ENCODE measurements around the gene RXFP3. TPM values are rescaled to one million over a fixed set of nuclear protein-coding genes. Genes with fewer than 3 reads are reported as not detected.

Gene RXFP3
- total and polyA plus RNA-seq, 7 donors: not detected

DNA sequence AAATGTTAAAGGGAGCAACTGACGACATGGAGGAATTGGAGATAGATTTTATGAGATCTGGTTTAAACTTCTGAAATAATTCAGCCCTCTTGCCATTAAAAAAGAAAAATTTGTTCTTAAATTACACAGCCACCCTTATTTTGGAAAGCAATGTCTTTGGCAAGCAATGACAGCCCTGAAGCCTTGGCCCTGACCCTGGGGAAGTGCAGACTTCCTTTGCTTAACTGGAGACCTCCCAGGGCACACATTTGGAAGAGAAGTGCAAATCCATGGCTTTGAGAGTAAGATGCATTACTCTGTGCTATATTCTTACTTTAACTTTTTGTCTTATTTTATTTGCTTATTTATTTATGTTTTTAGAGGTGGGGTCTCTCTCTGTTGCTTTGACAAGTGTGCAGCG lies 22.0 kb downstream of the RXFP3 start:
- H3K4me3 ChIP-seq: no peak overlapping the region
- intact Hi-C loops (cut with DNase I): no loop called here
- no peaks in the 10 kb centered on the region for H3K9me3 ChIP-seq
- no peak for ATAC-seq
- peaks cover 0 to 2% (median 0%) of the 10 kb centered on the region in 3 donors for H3K27me3 ChIP-seq (ENCODE audit: insufficient read depth in 3 of 3, low read length in 2 of 3)
- H3K27ac ChIP-seq: no peak overlapping the region
- H3K36me3 ChIP-seq (ENCODE audit: insufficient read depth in 1 of 2, low read depth in 1 of 2): no peaks in the 10 kb centered on the region
- no peak for DNase-seq
- 45 to 63% (median 59%) methylated on average over 2 of the region's 2 CpGs for WGBS, 3 donors
- no peaks in the 10 kb centered on the region for H3K4me1 ChIP-seq
- TF ChIP-seq, protein P1, sequence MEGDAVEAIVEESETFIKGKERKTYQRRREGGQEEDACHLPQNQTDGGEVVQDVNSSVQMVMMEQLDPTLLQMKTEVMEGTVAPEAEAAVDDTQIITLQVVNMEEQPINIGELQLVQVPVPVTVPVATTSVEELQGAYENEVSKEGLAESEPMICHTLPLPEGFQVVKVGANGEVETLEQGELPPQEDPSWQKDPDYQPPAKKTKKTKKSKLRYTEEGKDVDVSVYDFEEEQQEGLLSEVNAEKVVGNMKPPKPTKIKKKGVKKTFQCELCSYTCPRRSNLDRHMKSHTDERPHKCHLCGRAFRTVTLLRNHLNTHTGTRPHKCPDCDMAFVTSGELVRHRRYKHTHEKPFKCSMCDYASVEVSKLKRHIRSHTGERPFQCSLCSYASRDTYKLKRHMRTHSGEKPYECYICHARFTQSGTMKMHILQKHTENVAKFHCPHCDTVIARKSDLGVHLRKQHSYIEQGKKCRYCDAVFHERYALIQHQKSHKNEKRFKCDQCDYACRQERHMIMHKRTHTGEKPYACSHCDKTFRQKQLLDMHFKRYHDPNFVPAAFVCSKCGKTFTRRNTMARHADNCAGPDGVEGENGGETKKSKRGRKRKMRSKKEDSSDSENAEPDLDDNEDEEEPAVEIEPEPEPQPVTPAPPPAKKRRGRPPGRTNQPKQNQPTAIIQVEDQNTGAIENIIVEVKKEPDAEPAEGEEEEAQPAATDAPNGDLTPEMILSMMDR (IDR thresholded peaks at IDR 0.05): no peak

DNA sequence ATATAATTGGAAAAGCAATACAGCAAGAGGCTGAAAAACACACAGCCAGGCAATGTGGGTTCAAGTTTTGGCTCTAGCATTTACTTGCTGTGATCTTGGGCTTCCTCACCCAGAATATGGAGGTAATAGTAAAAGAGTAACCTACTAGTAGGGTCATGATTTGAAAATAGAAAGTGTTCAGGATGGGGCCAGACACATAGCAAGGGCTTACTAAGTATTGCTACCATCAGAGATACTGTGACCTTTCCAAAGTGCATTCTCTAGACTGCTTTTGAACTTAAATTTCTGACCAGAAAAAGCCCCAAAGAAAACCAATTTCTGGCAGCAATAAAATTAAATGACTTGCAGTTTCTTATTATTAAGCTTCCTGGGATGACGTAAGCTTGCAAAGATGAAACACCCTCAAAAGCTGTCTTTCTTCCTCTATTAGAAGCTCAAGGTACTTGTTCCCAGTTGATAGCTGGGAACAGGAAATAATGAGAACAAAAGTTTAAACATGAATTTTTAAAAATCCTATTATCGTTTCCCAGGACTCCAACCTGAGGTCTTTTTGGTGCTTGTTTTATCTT lies 28.0 kb downstream of the RXFP3 start:
- intact Hi-C loops (cut with DNase I): no loop called here
- Histone ChIP-seq H3K4me3 (no peak overlapping the region), H3K27me3 (ENCODE audit: insufficient read depth in 3 of 3, low read length in 2 of 3) (peaks cover 0 to 2% (median 0%) of the 10 kb centered on the region in 3 donors), H3K27ac (no peak overlapping the region), H3K4me1 (no peaks in the 10 kb centered on the region), H3K9me3 (no peaks in the 10 kb centered on the region), H3K36me3 (ENCODE audit: insufficient read depth in 1 of 2, low read depth in 1 of 2) (no peaks in the 10 kb centered on the region)
- ATAC-seq: no peak
- DNase-seq: no peak
- TF ChIP-seq, protein P1 (IDR thresholded peaks at IDR 0.05): no peak
- WGBS, 3 donors: 72 to 80% (median 79%) methylated on average over 2 of the region's 2 CpGs

DNA sequence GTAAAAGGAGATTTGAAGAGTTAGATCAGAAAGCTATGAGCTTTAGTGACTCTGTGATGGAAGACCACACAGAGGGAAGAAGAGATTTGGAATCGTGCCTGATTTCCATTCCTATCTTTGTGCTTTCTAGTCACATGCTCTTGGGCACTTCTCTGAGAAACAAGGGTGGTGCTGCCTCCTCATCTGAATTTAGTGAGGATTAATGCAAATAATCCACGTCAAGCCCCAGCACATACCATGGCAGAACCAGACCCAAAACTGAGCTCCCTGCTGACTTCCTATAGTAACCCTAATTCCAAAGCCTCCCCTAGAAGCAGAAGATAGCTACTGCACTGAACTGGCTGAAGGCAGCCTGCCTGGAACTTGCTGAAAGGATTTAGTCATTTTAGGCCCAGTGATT lies 30.6 kb downstream of the RXFP3 start:
- Histone ChIP-seq H3K36me3 (ENCODE audit: insufficient read depth in 1 of 2, low read depth in 1 of 2) (no peaks in the 10 kb centered on the region), H3K4me3 (no peak overlapping the region), H3K4me1 (no peaks in the 10 kb centered on the region), H3K27me3 (ENCODE audit: insufficient read depth in 3 of 3, low read length in 2 of 3) (peaks cover 0 to 2% (median 0%) of the 10 kb centered on the region in 3 donors), H3K9me3 (no peaks in the 10 kb centered on the region), H3K27ac (no peak overlapping the region)
- intact Hi-C loops (cut with DNase I): no loop called here
- TF ChIP-seq, protein P1 (IDR thresholded peaks at IDR 0.05): no peak
- 51 to 64% (median 58%) methylated on average over 2 of the region's 2 CpGs for WGBS, 3 donors
- ATAC-seq (no peak), DNase-seq (no peak)

DNA sequence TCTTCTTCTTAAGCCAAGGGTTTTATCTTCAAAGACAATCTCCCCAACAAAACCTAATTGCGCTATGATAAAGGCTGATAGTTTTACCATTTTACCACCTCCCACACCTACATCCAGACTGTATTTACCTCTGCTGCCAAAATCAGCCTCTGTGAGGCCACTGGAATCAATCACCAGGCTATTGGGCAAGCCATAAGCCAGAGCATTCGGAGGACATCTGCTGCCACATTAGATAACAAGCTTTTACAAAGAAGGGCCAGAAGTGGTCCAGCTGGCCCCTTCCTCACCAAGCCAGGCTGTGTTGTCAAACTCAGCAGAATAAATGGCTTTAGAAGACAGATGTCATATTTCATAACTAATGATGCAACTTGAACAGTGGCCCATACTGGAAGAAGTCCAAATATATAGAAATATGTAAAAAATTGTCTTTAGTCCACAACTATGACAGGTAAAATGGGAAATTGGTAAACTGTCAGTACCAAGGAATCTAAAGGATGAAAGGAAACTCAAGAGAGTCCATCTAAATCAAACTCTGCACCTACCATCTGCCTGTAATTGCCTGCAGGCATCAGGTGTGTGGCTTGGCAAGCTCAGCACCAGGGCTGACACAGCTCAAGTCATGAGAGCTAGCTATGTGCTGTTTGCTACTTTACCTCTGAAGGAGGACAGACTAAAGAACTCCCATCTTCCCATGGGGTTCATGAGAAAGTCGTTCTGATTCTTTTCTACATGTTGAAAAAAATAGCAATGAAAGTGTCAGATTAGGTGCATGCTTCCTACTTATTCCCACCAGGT lies 32.2 kb downstream of the RXFP3 start:
- 68 to 72% (median 71%) methylated on average over 3 of the region's 3 CpGs for WGBS, 3 donors
- intact Hi-C loops (cut with DNase I): no loop called here
- H3K4me3 ChIP-seq: no peak overlapping the region
- no peak overlapping the region for H3K27ac ChIP-seq
- TF ChIP-seq, protein P1 (IDR thresholded peaks at IDR 0.05): no peak
- no peaks in the 10 kb centered on the region for H3K4me1 ChIP-seq
- no peaks in the 10 kb centered on the region for H3K36me3 ChIP-seq (ENCODE audit: insufficient read depth in 1 of 2, low read depth in 1 of 2)
- no peak for DNase-seq
- no peak for ATAC-seq
- H3K9me3 ChIP-seq: no peaks in the 10 kb centered on the region
- no peaks in the 10 kb centered on the region for H3K27me3 ChIP-seq (ENCODE audit: insufficient read depth in 3 of 3, low read length in 2 of 3)

Measured in psoas muscle (tissue), 8 donors.